SK-N-SH (cell line): ENCODE data around the gene PFN1. TPM values are rescaled to one million over a fixed set of nuclear protein-coding genes. Genes with fewer than 3 reads are reported as not detected.

Experiments used
- CTCF ChIA-PET: fragments of 300-600, 350-600 bp; formaldehyde crosslinking; extraction: SDS; loops from one replicate; lab custom pipeline; 2021; lab: Yijun Ruan, JAX
- POLR2A ChIA-PET: fragments of 350-600 bp; sonication (Branson Sonifier 250); formaldehyde crosslinking; extraction: SDS; loops from one replicate; lab custom pipeline; 2020; ENCODE audit warnings: antibody characterized with exemption, inconsistent platforms; lab: Yijun Ruan, JAX
- DNase-seq: peaks from one replicate; pipeline ENCODE4 v3.0.0; 2012
- H2AFZ ChIP-seq: fragments of 200-600 bp; sonication (generic); 2 replicates; pipeline ENCODE4 v1.8.1; 2016; ENCODE audit warnings: antibody characterized with exemption, mild to moderate bottlenecking, low read depth
- H3F3A ChIP-seq: fragments of 200-600 bp; sonication (generic); replicated peaks from 2 replicates; pipeline ENCODE3; 2016; ENCODE audit warnings: antibody characterized with exemption, mild to moderate bottlenecking; ENCODE audit not compliant: insufficient read depth
- H3K27ac ChIP-seq, 2 experiments: fragments of 200-500 bp in 1 of 2; fragments of 200-600 bp in 1 of 2; sonication (Bioruptor generic) in 1 of 2; sonication (generic), shearing (Covaris generic) in 1 of 2; 2 replicates each; pipeline versions ENCODE4 v1.5.1 to v1.6.1; 2014 to 2016; ENCODE audit warnings: low read depth in 2 of 2, inconsistent platforms in 1 of 2, low read length in 1 of 2, mild to moderate bottlenecking in 1 of 2, mixed read lengths in 1 of 2
- H3K27me3 ChIP-seq: fragments of 200-600 bp; sonication (generic), shearing (Covaris generic); 2 replicates; pipeline ENCODE4 v1.6.1; 2016; ENCODE audit warnings: mixed run types; ENCODE audit not compliant: insufficient read depth
- H3K36me3 ChIP-seq, 2 experiments: fragments of 200-500 bp in 1 of 2; fragments of 200-600 bp in 1 of 2; sonication (Bioruptor generic) in 1 of 2; sonication (generic) in 1 of 2; replicated peaks in 1 of 2; 2 replicates each; pipeline versions ENCODE3 to v1.5.1; 2014 to 2016; ENCODE audit warnings: low read length in 1 of 2, mild to moderate bottlenecking in 1 of 2; ENCODE audit not compliant: insufficient read depth in 2 of 2, control insufficient read depth in 1 of 2
- H3K4me1 ChIP-seq, 2 experiments: fragments of 200-500 bp in 1 of 2; fragments of 200-600 bp in 1 of 2; sonication (Bioruptor generic) in 1 of 2; sonication (generic), shearing (Covaris generic) in 1 of 2; 2 replicates each; pipeline versions ENCODE4 v1.5.1 to v1.6.1; 2014 to 2016; ENCODE audit warnings: low read depth in 1 of 2, low read length in 1 of 2, mixed run types in 1 of 2; ENCODE audit not compliant: insufficient read depth in 2 of 2, control insufficient read depth in 1 of 2
- H3K4me2 ChIP-seq: fragments of 200-600 bp; sonication (generic), shearing (Covaris generic); 2 replicates; pipeline ENCODE4 v1.6.1; 2017; ENCODE audit warnings: mixed run types
- H3K4me3 ChIP-seq, 2 experiments: fragments of 200-500 bp in 1 of 2; fragments of 200-600 bp in 1 of 2; sonication (Bioruptor generic) in 1 of 2; sonication (generic), shearing (Covaris generic) in 1 of 2; 2 replicates each; pipeline versions ENCODE4 v1.5.1 to v1.8.1; 2014 to 2016; ENCODE audit warnings: low read depth in 2 of 2, inconsistent platforms in 1 of 2, low read length in 1 of 2, mild to moderate bottlenecking in 1 of 2, mixed read lengths in 1 of 2, moderate library complexity in 1 of 2
- H3K79me2 ChIP-seq: fragments of 200-600 bp; sonication (generic); 2 replicates; pipeline ENCODE4 v1.8.1; 2017; ENCODE audit warnings: mild to moderate bottlenecking; ENCODE audit not compliant: insufficient read depth
- H3K9ac ChIP-seq: fragments of 200-600 bp; sonication (generic); 2 replicates; pipeline ENCODE4 v1.6.1; 2017; ENCODE audit warnings: mixed run types
- H3K9me2 ChIP-seq: fragments of 200-600 bp; sonication (generic); 2 replicates; pipeline ENCODE4 v1.6.1; 2017; ENCODE audit warnings: mixed run types
- H3K9me3 ChIP-seq: fragments of 200-600 bp; sonication (generic); 2 replicates; pipeline ENCODE4 v1.6.1; 2017; ENCODE audit warnings: mixed run types, mild to moderate bottlenecking, moderate library complexity
- H4K20me1 ChIP-seq: fragments of 200-600 bp; sonication (generic); 2 replicates; pipeline ENCODE4 v1.6.1; 2017; ENCODE audit warnings: mild to moderate bottlenecking, mixed run types; ENCODE audit not compliant: insufficient read depth
- CTCF ChIP-seq: fragments of 200-600 bp; sonication (generic); IDR thresholded peaks from 2 replicates; pipeline ENCODE4 v1.6.1; 2017; ENCODE audit warnings: antibody characterized with exemption, mild to moderate bottlenecking, moderate library complexity
- FOXM1 ChIP-seq: IDR thresholded peaks from 2 replicates; pipeline ENCODE4 v1.4.0; 2012; ENCODE audit warnings: low read depth, mild to moderate bottlenecking
- GABPA ChIP-seq: IDR thresholded peaks from 2 replicates; pipeline ENCODE4 v1.4.0; 2012; ENCODE audit warnings: low read depth, mild to moderate bottlenecking
- GATA2 ChIP-seq: sonication (generic); formaldehyde crosslinking; IDR thresholded peaks from 2 replicates; pipeline ENCODE4 v1.5.0; 2020; ENCODE audit warnings: mild to moderate bottlenecking, missing genetic modification reagents
- MEF2A ChIP-seq: IDR thresholded peaks from 2 replicates; pipeline ENCODE4 v1.4.0; 2012; ENCODE audit warnings: low read depth, borderline replicate concordance
- POLR2AphosphoS5 ChIP-seq: IDR thresholded peaks from 2 replicates; pipeline ENCODE4 v1.6.1; 2012; ENCODE audit warnings: low read depth, low read length
- RAD21 ChIP-seq: IDR thresholded peaks from 2 replicates; pipeline ENCODE4 v1.6.1; 2012; ENCODE audit warnings: mild to moderate bottlenecking, low read length
- RXRA ChIP-seq: IDR thresholded peaks from 2 replicates; pipeline ENCODE4 v1.4.0; 2012; ENCODE audit warnings: low read depth, mild to moderate bottlenecking, borderline replicate concordance
- SMC3 ChIP-seq: IDR thresholded peaks from 2 replicates; pipeline ENCODE4 v1.6.1; 2012; ENCODE audit warnings: low read depth, low read length, improper control_type of control experiment
- TCF12 ChIP-seq: IDR thresholded peaks from 2 replicates; pipeline ENCODE4 v1.4.0; 2012
- TEAD4 ChIP-seq: IDR thresholded peaks from 2 replicates; pipeline ENCODE4 v1.4.0; 2012; ENCODE audit warnings: mild to moderate bottlenecking, borderline replicate concordance; ENCODE audit not compliant: insufficient read depth
- USF2 ChIP-seq: fragments of 150-350 bp; IDR thresholded peaks from 2 replicates; pipeline ENCODE4 v1.6.1; 2017; ENCODE audit warnings: antibody characterized with exemption, low read length, low read depth, borderline replicate concordance
- WGBS: methylation state at CpG from one replicate; pipeline ENCODE4 v1.1.6; 2017; ENCODE audit warnings: low lambda C conversion rate; 5-methylcytosine and 5-hydroxymethylcytosine counted together
- polyA plus RNA-seq, 3 experiments: library from polyadenylated mRNA; depleted of rRNA; stranded (reverse); fragments of >200 nt; gene quantifications; 2 replicates each; pipeline ENCODE4 v1.2.3, GENCODE V29; 2012
- TF ChIP-seq, protein P1 (sequence below): IDR thresholded peaks from 2 replicates; pipeline ENCODE4 v1.6.1; 2012; ENCODE audit warnings: mild to moderate bottlenecking, low read depth, low read length, moderate library complexity

PFN1 gene
- polyA plus RNA-seq, 1 of the 3 experiments (the other 2 are of a cell fraction): 2,484 TPM

DNA sequence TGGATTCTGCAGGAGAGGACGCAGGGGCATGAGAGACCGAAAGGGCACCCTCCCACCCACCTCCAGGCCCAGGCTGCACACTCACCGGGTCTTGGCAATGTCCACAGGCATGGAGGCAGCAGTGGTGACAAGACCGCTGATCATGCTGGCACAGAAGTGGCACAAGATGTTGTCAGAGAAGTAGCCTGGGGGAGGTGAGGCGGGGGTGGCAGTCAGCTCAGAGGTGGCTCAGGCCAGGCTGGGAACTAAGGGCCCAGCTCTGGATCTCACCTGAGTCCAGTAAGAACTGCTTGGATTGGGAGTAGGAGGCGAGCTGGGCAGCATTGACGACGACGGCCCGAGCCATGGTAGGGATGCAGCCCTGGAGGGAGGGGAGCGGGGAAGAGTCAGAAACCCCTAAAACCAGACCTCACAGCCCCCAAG lies 10.2 kb downstream of the PFN1 start:
- H2AFZ ChIP-seq: no peak overlapping the region
- H3K4me1 ChIP-seq: peaks cover 13 to 29% of the 10 kb centered on the region in 2 experiments; a peak in 2 of 4 replicates
- ChIA-PET CTCF (interaction anchor here (1.2 kb wide), 1 partner anchor 20 kb away, joined by 3 read pairs; no protein-coding TSS in a partner anchor), POLR2A (no interaction called here)
- peaks cover 3% of the 10 kb centered on the region; the same call in 1 of the 2 replicates for H4K20me1 ChIP-seq
- no peak overlapping the region for H3K9ac ChIP-seq
- H3K27me3 ChIP-seq: no peaks in the 10 kb centered on the region
- WGBS: 94% methylated on average over 9 of the region's 11 CpGs
- no peaks in the 10 kb centered on the region for H3K9me3 ChIP-seq
- H3K9me2 ChIP-seq: no peaks in the 10 kb centered on the region
- peaks cover 19 to 22% of the 10 kb centered on the region in 2 experiments for H3K36me3 ChIP-seq
- no peak overlapping the region; a peak in 1 of 4 replicates for H3K4me3 ChIP-seq
- H3K79me2 ChIP-seq: peaks cover 44% of the 10 kb centered on the region
- TF ChIP-seq RAD21 (no peak), CTCF (no peak), USF2 (no peak), POLR2AphosphoS5 (no peak), GABPA (no peak), GATA2 (CRISPR knock-in tag) (no peak), SMC3 (no peak), MEF2A (no peak), RXRA (no peak), FOXM1 (no peak), TCF12 (no peak), TEAD4 (no peak)
- TF ChIP-seq, protein P1, sequence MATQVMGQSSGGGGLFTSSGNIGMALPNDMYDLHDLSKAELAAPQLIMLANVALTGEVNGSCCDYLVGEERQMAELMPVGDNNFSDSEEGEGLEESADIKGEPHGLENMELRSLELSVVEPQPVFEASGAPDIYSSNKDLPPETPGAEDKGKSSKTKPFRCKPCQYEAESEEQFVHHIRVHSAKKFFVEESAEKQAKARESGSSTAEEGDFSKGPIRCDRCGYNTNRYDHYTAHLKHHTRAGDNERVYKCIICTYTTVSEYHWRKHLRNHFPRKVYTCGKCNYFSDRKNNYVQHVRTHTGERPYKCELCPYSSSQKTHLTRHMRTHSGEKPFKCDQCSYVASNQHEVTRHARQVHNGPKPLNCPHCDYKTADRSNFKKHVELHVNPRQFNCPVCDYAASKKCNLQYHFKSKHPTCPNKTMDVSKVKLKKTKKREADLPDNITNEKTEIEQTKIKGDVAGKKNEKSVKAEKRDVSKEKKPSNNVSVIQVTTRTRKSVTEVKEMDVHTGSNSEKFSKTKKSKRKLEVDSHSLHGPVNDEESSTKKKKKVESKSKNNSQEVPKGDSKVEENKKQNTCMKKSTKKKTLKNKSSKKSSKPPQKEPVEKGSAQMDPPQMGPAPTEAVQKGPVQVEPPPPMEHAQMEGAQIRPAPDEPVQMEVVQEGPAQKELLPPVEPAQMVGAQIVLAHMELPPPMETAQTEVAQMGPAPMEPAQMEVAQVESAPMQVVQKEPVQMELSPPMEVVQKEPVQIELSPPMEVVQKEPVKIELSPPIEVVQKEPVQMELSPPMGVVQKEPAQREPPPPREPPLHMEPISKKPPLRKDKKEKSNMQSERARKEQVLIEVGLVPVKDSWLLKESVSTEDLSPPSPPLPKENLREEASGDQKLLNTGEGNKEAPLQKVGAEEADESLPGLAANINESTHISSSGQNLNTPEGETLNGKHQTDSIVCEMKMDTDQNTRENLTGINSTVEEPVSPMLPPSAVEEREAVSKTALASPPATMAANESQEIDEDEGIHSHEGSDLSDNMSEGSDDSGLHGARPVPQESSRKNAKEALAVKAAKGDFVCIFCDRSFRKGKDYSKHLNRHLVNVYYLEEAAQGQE: no peak
- peaks cover 26% of the 10 kb centered on the region for H3F3A ChIP-seq
- H3K27ac ChIP-seq: no peak overlapping the region; a peak in 1 of 4 replicates
- H3K4me2 ChIP-seq: no peak overlapping the region; the same call in 1 of the 2 replicates
- DNase-seq: no peak
